HUES64 (cell line): Measurements from ENCODE around the gene WDR64.

ENCODE experiments used
- H3K27ac ChIP-seq: 2 replicates; pipeline ENCODE4 v1.7.0; 2013; ENCODE audit warnings: low read depth, low read length, inconsistent platforms
- H3K27me3 ChIP-seq: 2 replicates; pipeline ENCODE4 v1.6.1; 2013; ENCODE audit warnings: mild to moderate bottlenecking, low read length; ENCODE audit not compliant: insufficient read depth
- H3K36me3 ChIP-seq: 2 replicates; pipeline ENCODE4 v1.6.1; 2013; ENCODE audit warnings: mild to moderate bottlenecking, low read length; ENCODE audit not compliant: insufficient read depth
- H3K4me1 ChIP-seq: 2 replicates; pipeline ENCODE4 v1.6.1; 2013; ENCODE audit warnings: mild to moderate bottlenecking, low read length, moderate library complexity; ENCODE audit not compliant: insufficient read depth
- H3K4me3 ChIP-seq: 2 replicates; pipeline ENCODE4 v1.5.1; 2013; ENCODE audit warnings: mild to moderate bottlenecking, low read length, moderate library complexity
- H3K9ac ChIP-seq: 2 replicates; pipeline ENCODE4 v1.6.1; 2013; ENCODE audit warnings: mild to moderate bottlenecking, low read depth, low read length
- H3K9me3 ChIP-seq: 2 replicates; pipeline ENCODE4 v1.6.1; 2013; ENCODE audit warnings: low read depth, low read length; ENCODE audit not compliant: insufficient read depth
- WGBS: fragments of 150-250, 120-280 bp; methylation state at CpG from one replicate; pipeline ENCODE4 v1.1.7; 2013; ENCODE audit warnings: missing lambda C conversion rate; 5-methylcytosine and 5-hydroxymethylcytosine counted together

WDR64 gene

GRCh38 chr1:241834733-241835377 is 182.8 kb downstream of the WDR64 start:
- H3K27ac ChIP-seq, result no peak overlapping the region
- H3K36me3 ChIP-seq, result no peaks in the 10 kb centered on the region
- no peak overlapping the region for H3K9ac ChIP-seq
- H3K27me3 ChIP-seq, result no peaks in the 10 kb centered on the region
- no peaks in the 10 kb centered on the region for H3K9me3 ChIP-seq
- H3K4me1 ChIP-seq, result no peaks in the 10 kb centered on the region
- no peak overlapping the region for H3K4me3 ChIP-seq
- 20% methylated on average over 1 of the region's 1 CpG for WGBS

GRCh38 chr1:241836941-241837340 is 184.9 kb downstream of the WDR64 start:
- 86% methylated on average over 1 of the region's 2 CpGs for WGBS
- no peaks in the 10 kb centered on the region for H3K27me3 ChIP-seq
- no peak overlapping the region for H3K9ac ChIP-seq
- H3K4me1 ChIP-seq, result no peaks in the 10 kb centered on the region
- H3K4me3 ChIP-seq, result no peak overlapping the region
- H3K27ac ChIP-seq, result no peak overlapping the region
- H3K36me3 ChIP-seq, result no peaks in the 10 kb centered on the region
- H3K9me3 ChIP-seq, result no peaks in the 10 kb centered on the region

- H3K4me3 ChIP-seq, result no peak overlapping the region
- no peaks in the 10 kb centered on the region for H3K9me3 ChIP-seq
- 93% methylated on average over 5 of the region's 5 CpGs for WGBS
- no peak overlapping the region for H3K27ac ChIP-seq
- no peaks in the 10 kb centered on the region for H3K36me3 ChIP-seq
- no peak overlapping the region for H3K9ac ChIP-seq
- H3K4me1 ChIP-seq, result no peaks in the 10 kb centered on the region
- H3K27me3 ChIP-seq, result no peaks in the 10 kb centered on the region
These were observed 185.3 kb downstream of the WDR64 start for GRCh38 chr1:241837416-241837815.

GRCh38 chr1:241837901-241838300 is 185.8 kb downstream of the WDR64 start:
- no peak overlapping the region for H3K9ac ChIP-seq
- H3K27ac ChIP-seq, result no peak overlapping the region
- H3K4me3 ChIP-seq, result no peak overlapping the region
- H3K36me3 ChIP-seq, result no peaks in the 10 kb centered on the region
- no peaks in the 10 kb centered on the region for H3K4me1 ChIP-seq
- no peaks in the 10 kb centered on the region for H3K27me3 ChIP-seq
- WGBS, result 81% methylated on average over 4 of the region's 4 CpGs
- no peaks in the 10 kb centered on the region for H3K9me3 ChIP-seq

- Histone ChIP-seq H3K9ac (no peak overlapping the region), H3K4me1 (no peaks in the 10 kb centered on the region), H3K36me3 (no peaks in the 10 kb centered on the region), H3K4me3 (no peak overlapping the region), H3K27me3 (no peaks in the 10 kb centered on the region), H3K27ac (no peak overlapping the region), H3K9me3 (no peaks in the 10 kb centered on the region)
- WGBS, result 96% methylated on average over 5 of the region's 5 CpGs
These were observed 186.8 kb downstream of the WDR64 start for GRCh38 chr1:241838897-241839296.

- no peak overlapping the region for H3K27ac ChIP-seq
- whole genome bisulfite sequencing, result 90% methylated on average over 6 of the region's 6 CpGs
These were observed 187.4 kb downstream of the WDR64 start for GRCh38 chr1:241839369-241839979.

GRCh38 chr1:241840164-241840563 is 188.1 kb downstream of the WDR64 start:
- H3K9ac ChIP-seq, result no peak overlapping the region
- WGBS, result 93% methylated on average over 6 of the region's 6 CpGs
- H3K4me3 ChIP-seq, result no peak overlapping the region
- H3K27me3 ChIP-seq, result no peaks in the 10 kb centered on the region
- no peaks in the 10 kb centered on the region for H3K9me3 ChIP-seq
- H3K4me1 ChIP-seq, result no peaks in the 10 kb centered on the region
- no peaks in the 10 kb centered on the region for H3K36me3 ChIP-seq
- no peak overlapping the region for H3K27ac ChIP-seq

More at GRCh38 chr1:241839369-241839979, 187.4 kb downstream of the WDR64 start:
- no peaks in the 10 kb centered on the region for H3K27me3 ChIP-seq
- H3K9ac ChIP-seq, result no peak overlapping the region
- H3K9me3 ChIP-seq, result no peaks in the 10 kb centered on the region
- no peak overlapping the region for H3K4me3 ChIP-seq
- H3K36me3 ChIP-seq, result no peaks in the 10 kb centered on the region
- H3K4me1 ChIP-seq, result no peaks in the 10 kb centered on the region

- Histone ChIP-seq H3K4me1 (no peaks in the 10 kb centered on the region), H3K9me3 (no peaks in the 10 kb centered on the region), H3K9ac (no peak overlapping the region), H3K27ac (no peak overlapping the region), H3K27me3 (no peaks in the 10 kb centered on the region), H3K4me3 (no peak overlapping the region), H3K36me3 (no peaks in the 10 kb centered on the region)
- WGBS, result 93% methylated on average over 3 of the region's 3 CpGs
These were observed 189.6 kb downstream of the WDR64 start for GRCh38 chr1:241841691-241842090.

- no peaks in the 10 kb centered on the region for H3K36me3 ChIP-seq
- no CpG with 5 or more reads among the region's 2 CpGs for WGBS
- H3K4me3 ChIP-seq, result no peak overlapping the region
- peaks cover 7% of the 10 kb centered on the region; the same call in 1 of the 2 replicates for H3K4me1 ChIP-seq
- H3K9me3 ChIP-seq, result no peaks in the 10 kb centered on the region
- no peaks in the 10 kb centered on the region for H3K27me3 ChIP-seq
- no peak overlapping the region for H3K27ac ChIP-seq
- no peak overlapping the region for H3K9ac ChIP-seq
These were observed 190.5 kb downstream of the WDR64 start for GRCh38 chr1:241842565-241842964.

- Histone ChIP-seq H3K9ac (no peak overlapping the region), H3K9me3 (no peaks in the 10 kb centered on the region), H3K27ac (no peak overlapping the region), H3K4me1 (peaks cover 15% of the 10 kb centered on the region; the same call in 1 of the 2 replicates), H3K36me3 (peaks cover 8% of the 10 kb centered on the region; the same call in 1 of the 2 replicates), H3K27me3 (no peaks in the 10 kb centered on the region), H3K4me3 (no peak overlapping the region)
- WGBS, result 94% methylated on average over 4 of the region's 6 CpGs
These were observed 192.5 kb downstream of the WDR64 start for GRCh38 chr1:241844593-241844992.

- no peak overlapping the region for H3K27ac ChIP-seq
These were observed 194.3 kb downstream of the WDR64 start for GRCh38 chr1:241846375-241846774.

More at GRCh38 chr1:241846375-241846774, 194.3 kb downstream of the WDR64 start:
- Histone ChIP-seq H3K4me1 (peaks cover 15% of the 10 kb centered on the region; the same call in 1 of the 2 replicates), H3K4me3 (no peak overlapping the region), H3K36me3 (peaks cover 23% of the 10 kb centered on the region), H3K9me3 (no peaks in the 10 kb centered on the region), H3K9ac (no peak overlapping the region), H3K27me3 (no peaks in the 10 kb centered on the region)
